ENCODE results near the gene TEX9.
"Not testable (repeated sequence)": the region's sequence is repeated elsewhere in the genome, so short reads cannot be mapped to it uniquely, and the experiment has no call there.

The TEX9 gene

GRCh38 chr15:56365075-56365711 is at the start of gene TEX9:
Gene TEX9 (plus strand): TSS chr15:56365426. CDS start chr15:56365451, 25 bp downstream.
- DNase-seq, result peak; percentile 28

DNA sequence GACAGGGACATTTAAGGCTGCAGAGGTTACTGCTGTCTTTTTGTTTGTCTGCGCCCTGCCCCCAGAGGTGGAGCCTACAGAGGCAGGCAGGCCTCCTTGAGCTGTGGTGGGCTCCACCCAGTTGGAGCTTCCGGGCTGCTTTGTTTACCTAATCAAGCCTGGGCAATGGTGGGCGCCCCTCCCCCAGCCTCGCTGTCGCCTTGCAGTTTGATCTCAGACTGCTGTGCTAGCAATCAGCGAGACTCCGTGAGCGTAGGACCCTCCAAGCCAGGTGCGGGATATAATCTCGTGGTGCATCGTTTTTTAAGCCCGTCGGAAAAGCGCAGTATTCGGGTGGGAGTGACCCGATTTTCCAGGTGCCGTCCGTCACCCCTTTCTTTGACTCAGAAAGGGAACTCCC is 48.7 kb upstream of the TEX9 start:
- DNase-seq, result not testable (repeated sequence)

GRCh38 chr15:56320316-56320715 is 44.9 kb upstream of the TEX9 start:
- no peak for DNase-seq

DNA sequence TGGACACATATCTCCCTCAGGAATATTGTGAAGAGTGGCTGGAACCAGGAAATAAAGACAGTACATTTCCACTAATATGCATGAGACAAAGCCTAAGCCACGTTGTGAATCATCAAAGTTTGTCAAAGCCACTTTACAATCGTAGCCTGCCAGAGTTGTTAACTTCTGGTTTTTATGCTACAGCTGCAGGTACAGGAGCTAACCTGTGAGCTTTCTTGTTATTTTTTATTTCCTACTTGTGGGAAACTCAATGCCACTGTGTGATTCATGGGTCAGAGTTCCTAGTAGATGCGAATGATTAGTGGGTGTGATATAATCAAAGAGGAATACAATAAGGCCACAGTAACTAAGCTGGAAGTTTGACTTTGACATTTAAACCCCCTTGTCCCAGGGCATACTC is 44.4 kb upstream of the TEX9 start:
- DNase-seq, result no peak

DNA sequence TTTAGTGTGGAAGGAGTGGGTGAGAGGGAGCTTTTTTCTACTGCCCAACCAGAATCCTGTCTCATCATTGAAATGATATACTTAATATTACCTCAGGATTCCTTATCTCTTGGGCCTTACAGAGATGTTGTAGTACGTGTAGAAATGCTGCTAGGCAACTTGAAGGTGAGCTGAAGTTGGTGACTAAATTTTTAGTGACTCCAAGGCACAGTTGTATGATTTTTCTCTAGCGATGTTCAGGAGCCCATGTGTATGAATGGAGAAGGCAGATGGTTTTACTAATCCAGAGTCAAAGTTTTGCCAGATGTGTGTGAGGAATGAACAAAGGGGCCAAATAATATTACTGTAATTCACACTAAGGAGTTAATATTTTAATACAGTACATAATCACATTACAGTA is 42.8 kb upstream of the TEX9 start:
- no peak for DNase-seq

DNA sequence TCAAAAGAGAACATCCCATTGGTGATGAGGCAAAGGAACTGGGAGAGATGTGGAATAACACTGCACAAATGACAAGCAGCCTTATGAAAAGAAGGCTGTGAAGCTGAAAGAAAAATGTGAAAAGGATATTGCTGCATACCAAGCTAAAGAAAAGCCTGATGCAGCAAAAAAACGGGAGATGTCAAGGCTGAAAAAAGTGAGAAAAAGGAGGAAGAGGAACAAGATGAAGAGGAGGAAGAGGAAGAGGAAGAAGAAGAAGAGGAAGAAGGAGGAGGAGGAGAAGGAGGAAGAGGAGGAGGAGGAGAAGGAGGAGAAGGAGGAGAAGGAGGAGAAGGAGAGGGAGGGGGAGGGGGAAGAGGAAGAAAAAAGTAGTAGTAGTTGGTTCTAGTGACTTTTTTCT is 41.8 kb upstream of the TEX9 start:
- no peak for DNase-seq

DNA sequence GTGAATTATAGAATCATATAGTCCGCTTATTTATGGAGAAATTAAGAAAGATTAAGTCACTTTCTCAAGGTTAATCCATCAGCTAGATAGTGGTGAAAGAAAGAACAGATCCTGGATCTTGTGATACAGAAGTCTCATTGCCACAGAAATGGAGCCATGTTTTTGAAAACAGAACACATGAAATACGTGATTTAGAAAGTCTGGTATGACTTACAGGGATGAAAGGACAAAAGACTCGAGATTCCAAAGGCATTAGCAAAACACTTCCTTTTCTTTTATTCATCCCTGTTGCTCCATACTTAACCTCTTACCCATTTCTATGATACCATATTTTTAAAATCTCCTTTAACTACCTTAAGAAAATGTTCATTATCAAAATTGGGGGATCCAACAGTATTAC is 40.0 kb upstream of the TEX9 start:
- DNase-seq, result no peak

DNA sequence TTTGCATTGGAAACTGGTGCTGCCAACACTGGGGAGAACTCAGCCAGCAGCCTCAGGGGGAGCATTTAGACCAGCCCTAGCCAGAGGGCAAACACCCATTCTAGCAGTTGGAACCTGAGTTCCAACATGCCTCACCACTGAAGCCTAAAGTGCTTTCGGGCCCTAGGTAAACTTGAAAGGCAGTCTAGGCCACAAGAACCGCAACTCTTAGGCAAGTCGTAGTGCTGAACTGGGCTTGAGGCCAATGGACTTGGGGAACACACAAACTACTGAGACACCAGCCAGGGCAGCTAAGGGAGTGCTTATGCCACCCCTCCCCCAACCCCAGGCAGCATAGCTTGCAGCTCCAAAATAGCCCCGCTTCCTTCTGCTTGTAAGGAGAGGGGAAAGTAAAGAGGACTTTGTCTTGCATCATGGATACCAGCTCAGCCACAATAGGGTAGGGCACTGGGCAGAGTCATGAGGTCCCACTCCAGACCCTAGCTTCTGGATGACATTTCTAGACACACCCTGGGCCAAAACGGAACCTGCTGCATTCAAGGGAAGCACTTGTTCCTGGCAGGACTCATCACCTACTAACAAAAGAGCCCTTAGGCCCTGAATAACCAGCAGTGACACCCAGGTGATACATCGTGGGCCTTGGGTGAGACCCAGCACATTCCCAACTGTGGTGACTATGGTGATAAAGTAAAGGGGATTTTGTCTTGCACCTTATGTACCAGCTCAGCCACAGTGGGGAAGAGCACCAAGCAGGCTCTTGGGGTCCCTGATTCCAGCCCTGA is 37.3 kb upstream of the TEX9 start:
- no peak for DNase-seq

DNA sequence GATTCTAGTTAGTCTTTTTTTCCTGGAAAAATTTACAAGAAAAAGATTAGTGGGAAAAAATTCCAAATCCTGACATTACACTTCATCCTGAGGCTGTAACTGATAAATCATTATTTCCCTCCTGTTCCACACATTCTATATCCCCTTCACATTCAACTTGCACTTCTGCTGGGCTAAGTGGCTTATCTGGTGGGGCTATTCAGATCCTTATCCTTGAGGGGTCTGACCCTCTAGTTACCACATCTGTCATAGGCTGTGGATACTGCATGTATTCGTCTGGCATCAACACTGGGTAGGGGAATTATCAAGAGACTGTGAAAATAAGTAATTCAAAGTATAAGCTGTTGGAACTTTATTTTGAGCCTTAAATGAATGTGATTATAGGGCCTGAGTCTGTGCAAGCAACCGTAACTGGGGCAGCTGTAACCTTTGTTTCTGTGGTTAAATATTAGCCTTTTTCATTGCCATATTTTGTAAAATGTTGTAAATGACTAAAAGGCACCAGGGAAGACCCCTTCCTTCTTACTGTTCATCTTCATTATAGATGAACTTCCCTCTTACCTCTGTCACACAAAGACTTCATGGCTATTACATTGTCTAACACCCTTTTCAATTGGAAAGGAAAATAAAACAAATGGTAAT is 28.0 kb upstream of the TEX9 start:
- DNase-seq, result no peak

- DNase-seq, result no peak
Measured at GRCh38 chr15:56339594-56339993, 25.6 kb upstream of the TEX9 start.

DNA sequence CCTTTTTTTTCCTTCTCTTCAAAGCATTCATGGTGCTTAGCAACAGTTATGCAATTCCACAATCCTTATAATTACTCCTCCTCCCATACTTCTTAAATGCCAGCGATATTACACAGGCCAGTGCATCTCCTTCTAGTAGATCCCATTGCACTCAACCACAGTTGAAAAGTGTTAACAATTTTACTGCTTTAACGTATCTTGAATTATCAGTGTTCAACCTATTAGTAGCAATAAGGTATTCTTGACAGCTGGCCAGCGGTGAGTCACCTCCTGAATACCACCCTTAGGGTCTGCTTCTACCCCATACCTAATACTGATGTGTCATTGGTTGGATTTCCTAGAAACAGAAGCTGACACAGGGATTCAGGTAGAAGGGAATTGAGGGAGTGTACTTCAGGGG is 24.0 kb upstream of the TEX9 start:
- no peak for DNase-seq

- no peak for DNase-seq
Measured at GRCh38 chr15:56342653-56343052, 22.6 kb upstream of the TEX9 start.

DNA sequence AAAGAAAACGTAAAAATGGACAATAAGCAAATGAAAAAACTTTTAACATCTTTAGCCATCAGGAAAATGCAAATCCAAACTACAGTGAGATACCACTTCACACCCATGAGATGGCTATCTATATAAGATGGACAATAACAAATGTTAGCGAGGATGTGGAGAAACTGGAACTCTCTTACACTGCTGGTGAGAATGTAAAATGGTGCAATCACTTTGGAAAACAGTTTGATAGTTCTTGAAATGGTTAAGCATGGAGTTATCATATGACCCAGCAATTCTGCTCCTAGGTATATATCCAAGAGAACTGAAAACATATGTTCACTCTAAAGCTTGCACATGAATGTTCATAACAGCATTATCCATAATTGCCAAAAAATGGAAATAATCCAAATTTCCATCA is 21.3 kb upstream of the TEX9 start:
- DNase-seq, result no peak

GRCh38 chr15:56344336-56344735 is 20.9 kb upstream of the TEX9 start:
- DNase-seq, result no peak

DNA sequence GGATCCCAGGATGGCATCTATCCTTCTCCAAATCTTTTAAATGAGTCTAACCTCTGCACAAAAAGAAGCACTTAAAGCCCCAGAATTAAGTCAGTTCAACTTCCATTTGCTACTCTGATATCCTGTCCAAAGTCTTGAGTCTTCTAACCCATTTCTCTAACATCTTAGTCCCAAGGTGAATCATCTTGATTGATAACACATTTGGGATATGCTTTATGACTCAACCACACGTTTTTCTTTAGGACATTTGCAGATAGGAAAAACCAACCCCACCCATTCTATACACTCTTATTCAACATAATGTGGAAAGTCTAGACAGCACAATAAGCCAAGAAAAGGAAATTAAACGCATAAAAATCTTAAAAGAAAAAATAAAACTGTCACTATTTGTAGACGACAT is 18.8 kb upstream of the TEX9 start:
- no peak for DNase-seq

DNA sequence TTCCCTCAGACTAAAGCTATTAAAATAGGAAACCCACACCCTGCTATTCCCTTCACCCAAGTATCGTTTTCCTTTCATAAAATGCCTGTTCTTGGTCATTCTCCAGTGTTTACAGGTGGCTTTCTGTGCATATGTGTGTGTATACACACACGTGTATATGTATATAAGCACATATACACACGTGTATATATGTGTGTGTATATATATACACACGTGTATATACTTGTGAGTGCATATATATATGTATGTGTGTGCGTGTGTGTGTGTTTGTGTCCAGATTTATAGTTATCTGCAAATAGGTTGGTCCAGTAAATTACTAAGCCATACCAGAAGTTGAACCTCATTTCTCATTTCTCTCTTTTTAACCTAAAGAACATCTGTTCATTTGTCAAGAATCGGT is 15.7 kb upstream of the TEX9 start:
- DNase-seq, result no peak

DNA sequence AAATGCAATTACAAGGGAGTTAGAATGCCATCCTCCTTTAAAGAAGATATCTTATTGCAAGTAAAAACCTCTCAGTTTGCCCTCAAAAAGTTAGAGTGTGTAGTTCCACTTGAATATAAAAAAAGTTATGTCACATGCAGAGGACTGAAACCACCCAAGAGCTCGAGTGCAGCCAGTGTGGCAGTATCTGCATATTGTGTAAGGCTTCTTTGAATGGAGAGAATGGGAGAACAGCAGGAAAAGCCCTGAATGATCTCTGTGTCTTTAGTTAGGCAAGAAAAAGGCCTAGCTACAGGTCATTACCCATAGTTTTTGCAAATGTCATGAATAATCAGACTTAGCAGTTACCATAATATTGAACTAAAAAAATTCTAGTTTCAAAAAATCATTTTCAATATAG is 13.9 kb upstream of the TEX9 start:
- no peak for DNase-seq

DNA sequence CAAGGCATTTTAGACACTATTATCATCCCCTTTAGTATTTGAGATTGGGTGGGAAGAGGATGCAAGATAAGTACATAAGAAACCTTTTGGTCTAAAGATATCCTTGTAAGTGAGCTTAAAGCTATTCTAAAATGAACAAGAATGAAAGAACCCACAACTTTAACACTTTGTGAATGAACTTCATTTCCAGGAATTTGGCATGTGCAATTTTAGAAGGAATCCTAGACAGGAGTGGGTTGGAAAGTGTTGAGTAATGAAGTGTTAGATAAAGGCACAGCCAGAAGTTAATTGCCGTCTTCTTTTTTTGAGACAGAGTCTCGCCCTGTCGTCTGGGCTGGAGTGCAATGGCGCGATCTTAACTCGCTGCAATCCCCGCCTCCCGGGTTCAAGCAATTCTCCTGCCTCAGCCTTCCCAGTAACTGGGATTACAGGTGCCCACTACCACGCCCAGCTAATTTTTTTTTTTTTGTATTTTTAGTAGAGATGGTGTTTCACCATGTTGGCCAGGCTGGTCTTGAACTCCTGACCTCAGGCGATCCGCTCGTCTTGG is 13.2 kb upstream of the TEX9 start:
- no peak for DNase-seq

DNA sequence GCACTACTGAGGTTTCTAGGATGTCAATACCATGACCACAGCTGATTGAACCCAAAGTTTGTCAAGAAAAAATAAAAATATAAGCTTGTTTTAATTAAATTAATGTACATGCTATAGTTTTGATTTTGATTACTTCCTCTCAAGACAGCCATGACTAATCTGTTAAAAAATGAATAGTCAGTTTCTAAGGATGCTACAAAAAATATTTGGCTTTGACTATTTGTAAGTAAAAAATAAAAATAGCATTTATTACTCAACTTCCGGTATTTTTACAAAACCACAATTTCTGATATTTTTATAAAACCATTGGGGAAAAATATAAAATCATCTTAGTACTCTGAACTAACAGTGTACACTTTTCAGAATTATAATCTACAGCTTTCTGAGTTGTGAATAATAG is 12.1 kb upstream of the TEX9 start:
- DNase-seq, result no peak

- DNase-seq, result no peak
Measured at GRCh38 chr15:56353740-56354139, 11.5 kb upstream of the TEX9 start.

- DNase-seq, result no peak
Measured at GRCh38 chr15:56356616-56357015, 8.6 kb upstream of the TEX9 start.

DNA sequence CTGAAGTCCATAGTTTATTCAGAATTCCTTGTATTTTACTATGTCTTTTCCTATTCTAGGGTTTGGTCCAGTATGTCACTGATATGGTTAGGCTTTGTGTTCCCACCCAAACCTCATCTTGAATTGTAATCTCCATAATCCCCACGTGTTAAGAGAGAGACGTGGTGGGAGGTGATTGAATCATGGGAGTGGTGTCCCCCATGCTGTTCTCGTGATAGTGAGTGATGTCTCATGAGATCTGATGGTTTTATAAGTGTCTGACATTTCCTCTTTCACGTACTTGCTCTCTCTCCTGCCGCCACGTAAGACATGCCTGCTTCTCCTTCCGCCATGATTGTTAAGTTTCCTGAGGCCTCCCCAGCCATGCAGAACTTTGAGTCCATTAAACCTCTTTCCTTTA is 6.6 kb upstream of the TEX9 start:
- no peak for DNase-seq

DNA sequence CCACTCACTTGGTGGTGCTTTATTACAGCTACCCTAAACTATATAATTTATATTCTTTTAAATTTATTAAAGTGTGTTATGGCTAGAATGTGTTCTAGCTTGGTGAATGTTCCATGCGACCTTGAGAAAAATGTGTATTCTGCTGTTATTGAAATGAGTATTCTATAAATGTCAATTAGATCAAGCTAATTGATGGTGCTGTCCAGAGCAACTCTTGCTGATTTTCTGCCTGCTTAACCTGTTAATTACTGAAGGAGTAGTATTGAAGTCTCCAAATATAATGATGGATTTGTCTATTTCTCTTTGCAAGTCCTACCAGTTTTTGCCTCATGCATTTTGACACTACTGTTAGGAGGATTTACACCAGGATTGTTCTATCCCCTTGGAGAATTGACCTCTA is 3.2 kb upstream of the TEX9 start:
- DNase-seq, result no peak

DNA sequence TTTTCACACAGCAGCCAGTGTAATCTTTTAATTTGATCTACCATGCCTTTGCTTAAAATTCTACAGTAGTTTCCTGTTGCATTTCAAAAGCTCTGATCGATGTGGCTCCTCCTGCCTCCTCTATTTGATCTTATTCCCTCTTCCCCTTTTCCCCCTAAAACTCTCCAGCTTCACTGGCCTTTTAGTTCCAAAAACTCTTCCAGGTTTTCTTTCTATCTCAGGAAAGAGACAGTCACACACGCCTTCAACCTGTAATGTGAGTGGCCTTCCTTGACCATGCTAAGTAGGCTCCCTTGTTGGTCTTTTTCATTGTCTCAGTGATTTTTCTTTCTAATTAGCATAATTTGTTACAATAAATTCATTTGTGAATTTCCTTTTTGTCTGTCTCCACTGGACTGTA is 985 bp downstream of the TEX9 start:
- DNase-seq, result no peak

Measured in activated effector memory CD4-positive, alpha-beta T cell treated with Interleukin-2 at 50 U/mL for 16 hours (primary cell).